Uterus (tissue), 2 donors: ENCODE data around the gene LSAMP.

Experiments used
- CTCF ChIP-seq, 4 experiments: fragments of 200-600 bp in 2 of 4; fragments of 450-650 bp in 2 of 4; sonication (generic) in 2 of 4; IDR thresholded peaks; one replicate each; pipeline ENCODE4 v1.5.1; 2016 to 2019; ENCODE audit warnings: antibody characterized with exemption in 4 of 4, mild to moderate bottlenecking in 2 of 4, moderate library complexity in 1 of 4
- POLR2A ChIP-seq, 2 donors: fragments of 450-650 bp; IDR thresholded peaks; one replicate each; pipeline ENCODE4 v1.6.1; 2016; ENCODE audit warnings: antibody characterized with exemption in 2 of 2, mild to moderate bottlenecking in 1 of 2, moderate library complexity in 1 of 2

- no peak for TF ChIP-seq CTCF (IDR thresholded peaks at IDR 0.05)
- TF ChIP-seq POLR2A (IDR thresholded peaks at IDR 0.05) = no peak
Observed at GRCh38 chr3:116051040-116051439, 394.2 kb downstream of the LSAMP start.
